HepG2 (cell line): ENCODE results near the gene FBXW12. TPM values are rescaled to one million over a fixed set of nuclear protein-coding genes. Genes with fewer than 3 reads are reported as not detected.

Experiments used
- AGO1 ChIP-seq: fragments of 200-400 bp; formaldehyde crosslinking; IDR thresholded peaks from 2 replicates; pipeline ENCODE4 v1.6.1; 2017; ENCODE audit warnings: mild to moderate bottlenecking, low read depth, low read length, moderate library complexity; ENCODE audit not compliant: poor library complexity, severe bottlenecking
- ETV5 ChIP-seq: IDR thresholded peaks from 2 replicates; pipeline ENCODE4 v1.6.1; 2018; ENCODE audit warnings: missing biosample characterization, missing genetic modification reagents, inconsistent platforms, borderline replicate concordance
- GRHL1 ChIP-seq: sonication (generic); formaldehyde crosslinking; conservative IDR thresholded peaks from 2 replicates; pipeline ENCODE4 v1.8.0; 2022; ENCODE audit warnings: missing genetic modification reagents
- PLRG1 ChIP-seq: fragments of 450-650 bp; conservative IDR thresholded peaks from 2 replicates; pipeline ENCODE4 v1.6.1; 2016
- RFX5 ChIP-seq: IDR thresholded peaks from 2 replicates; pipeline ENCODE4 v1.6.1; 2011; ENCODE audit warnings: low read depth, low read length, improper control_type of control experiment
- SNAI1 ChIP-seq: sonication (generic); formaldehyde crosslinking; IDR thresholded peaks from 2 replicates; pipeline ENCODE4 v1.5.0; 2020; ENCODE audit warnings: mild to moderate bottlenecking, missing genetic modification reagents, borderline replicate concordance
- ZFP62 ChIP-seq: sonication (generic); formaldehyde crosslinking; IDR thresholded peaks from 2 replicates; pipeline ENCODE4 v1.4.0; 2020; ENCODE audit warnings: missing genetic modification reagents
- ZNF121 ChIP-seq: sonication (generic); formaldehyde crosslinking; IDR thresholded peaks from 2 replicates; pipeline ENCODE4 v1.5.0; 2020; ENCODE audit warnings: mild to moderate bottlenecking, missing genetic modification reagents
- ZNF180 ChIP-seq: sonication (generic); formaldehyde crosslinking; IDR thresholded peaks from 2 replicates; pipeline ENCODE4 v1.4.0; 2020; ENCODE audit warnings: low read depth, missing genetic modification reagents, borderline replicate concordance
- ZNF205 ChIP-seq: IDR thresholded peaks from 2 replicates; pipeline ENCODE4 v1.6.1; 2018; ENCODE audit warnings: missing biosample characterization, missing genetic modification reagents
- ZNF484 ChIP-seq: sonication (generic); formaldehyde crosslinking; IDR thresholded peaks from 2 replicates; pipeline ENCODE4 v1.5.1; 2020; ENCODE audit warnings: mild to moderate bottlenecking, low read depth, missing genetic modification reagents, borderline replicate concordance
- ZNF776 ChIP-seq: sonication (generic); formaldehyde crosslinking; IDR thresholded peaks from 2 replicates; pipeline ENCODE4 v1.4.0; 2020; ENCODE audit warnings: mild to moderate bottlenecking, missing genetic modification reagents
- ZNF891 ChIP-seq: sonication (generic); formaldehyde crosslinking; IDR thresholded peaks from 2 replicates; pipeline ENCODE4 v1.5.0; 2020; ENCODE audit warnings: mild to moderate bottlenecking, missing genetic modification reagents
- ZSCAN29 ChIP-seq: sonication (generic); formaldehyde crosslinking; conservative IDR thresholded peaks from 2 replicates; pipeline ENCODE4 v1.4.0; 2020; ENCODE audit warnings: mild to moderate bottlenecking, missing genetic modification reagents
- polyA plus RNA-seq, 8 experiments: library from polyadenylated mRNA; depleted of rRNA in 3 of 8; stranded (reverse) in 7 of 8; unstranded in 1 of 8; fragments of >200 nt; fragmentation: Illumina TruSeq in 4 of 8; extraction: Trizol in 4 of 8; gene quantifications; 2 replicates each; pipeline versions ENCODE4 v1.2.1 to v1.2.3, GENCODE V29; 2011 to 2016; ENCODE audit warnings: low read depth in 4 of 8, missing spikeins in 1 of 8, mixed read lengths in 1 of 8; ENCODE audit not compliant: insufficient read depth in 1 of 8
- total RNA-seq, 5 experiments: library from RNA; depleted of rRNA; stranded (reverse); fragments of >200 nt; fragmentation: Illumina TruSeq; extraction: Trizol; gene quantifications; 2 replicates each; pipeline ENCODE4 v1.2.3, GENCODE V29; 2016; ENCODE audit warnings: low read depth in 1 of 5
- TF ChIP-seq, protein P1 (sequence below): sonication (generic); formaldehyde crosslinking; IDR thresholded peaks from 2 replicates; pipeline ENCODE4 v1.5.1; 2020; ENCODE audit warnings: mild to moderate bottlenecking, missing genetic modification reagents, moderate library complexity
- TF ChIP-seq, protein P2 (sequence below): sonication (generic); formaldehyde crosslinking; IDR thresholded peaks from 2 replicates; pipeline ENCODE4 v1.9.0; 2022; ENCODE audit warnings: missing genetic modification reagents, mild to moderate bottlenecking, borderline replicate concordance
- TF ChIP-seq, protein P3 (sequence below): sonication (generic); formaldehyde crosslinking; IDR thresholded peaks from 2 replicates; pipeline ENCODE4 v1.4.0; 2020; ENCODE audit warnings: missing genetic modification reagents

The FBXW12 gene
- total and polyA plus RNA-seq, 2 of the 13 experiments (the other 11 are each of a cell fraction or from before 2014, with no cell fraction given): not detected

DNA sequence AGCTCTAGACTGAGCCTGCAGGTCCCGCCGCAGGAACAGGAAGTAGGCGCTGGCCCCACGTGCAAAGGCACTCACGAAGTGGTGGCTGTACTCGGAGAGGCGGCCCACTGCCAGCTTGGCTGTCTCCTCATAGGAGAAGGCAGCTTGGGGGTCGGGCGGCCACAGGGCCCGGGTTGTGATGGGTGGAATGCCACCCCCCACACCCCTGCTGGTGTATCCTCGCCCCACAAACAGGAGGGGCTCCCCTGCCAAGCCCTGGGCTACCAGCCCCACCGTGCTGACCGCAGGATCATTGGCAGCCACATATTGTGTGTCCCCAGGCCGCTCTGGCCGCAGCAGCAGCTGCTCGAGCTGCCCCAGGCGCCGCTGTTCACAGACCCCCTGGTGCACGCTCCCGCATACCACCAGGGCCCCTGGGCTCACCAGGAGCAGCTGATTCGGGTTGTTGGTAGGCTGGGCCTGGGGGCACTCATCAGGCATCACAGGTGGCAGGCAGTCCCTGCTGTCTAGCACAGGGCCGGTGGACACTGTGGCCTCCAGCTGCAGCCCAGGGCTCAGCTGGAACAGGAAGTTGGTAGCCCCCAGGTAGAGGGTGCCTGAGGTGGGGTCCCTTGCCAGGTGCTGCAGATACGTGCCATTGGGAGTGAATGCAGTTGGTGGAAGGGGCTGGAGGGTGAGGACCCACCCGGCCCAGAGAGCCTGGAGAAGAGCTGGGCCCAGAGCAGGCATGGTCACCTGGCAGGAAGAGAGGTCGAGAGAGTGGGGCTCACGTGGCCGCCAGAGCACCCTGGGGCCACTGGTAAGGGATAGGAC, 52.1 kb downstream of the FBXW12 start (continued):
- TF ChIP-seq, protein P1, sequence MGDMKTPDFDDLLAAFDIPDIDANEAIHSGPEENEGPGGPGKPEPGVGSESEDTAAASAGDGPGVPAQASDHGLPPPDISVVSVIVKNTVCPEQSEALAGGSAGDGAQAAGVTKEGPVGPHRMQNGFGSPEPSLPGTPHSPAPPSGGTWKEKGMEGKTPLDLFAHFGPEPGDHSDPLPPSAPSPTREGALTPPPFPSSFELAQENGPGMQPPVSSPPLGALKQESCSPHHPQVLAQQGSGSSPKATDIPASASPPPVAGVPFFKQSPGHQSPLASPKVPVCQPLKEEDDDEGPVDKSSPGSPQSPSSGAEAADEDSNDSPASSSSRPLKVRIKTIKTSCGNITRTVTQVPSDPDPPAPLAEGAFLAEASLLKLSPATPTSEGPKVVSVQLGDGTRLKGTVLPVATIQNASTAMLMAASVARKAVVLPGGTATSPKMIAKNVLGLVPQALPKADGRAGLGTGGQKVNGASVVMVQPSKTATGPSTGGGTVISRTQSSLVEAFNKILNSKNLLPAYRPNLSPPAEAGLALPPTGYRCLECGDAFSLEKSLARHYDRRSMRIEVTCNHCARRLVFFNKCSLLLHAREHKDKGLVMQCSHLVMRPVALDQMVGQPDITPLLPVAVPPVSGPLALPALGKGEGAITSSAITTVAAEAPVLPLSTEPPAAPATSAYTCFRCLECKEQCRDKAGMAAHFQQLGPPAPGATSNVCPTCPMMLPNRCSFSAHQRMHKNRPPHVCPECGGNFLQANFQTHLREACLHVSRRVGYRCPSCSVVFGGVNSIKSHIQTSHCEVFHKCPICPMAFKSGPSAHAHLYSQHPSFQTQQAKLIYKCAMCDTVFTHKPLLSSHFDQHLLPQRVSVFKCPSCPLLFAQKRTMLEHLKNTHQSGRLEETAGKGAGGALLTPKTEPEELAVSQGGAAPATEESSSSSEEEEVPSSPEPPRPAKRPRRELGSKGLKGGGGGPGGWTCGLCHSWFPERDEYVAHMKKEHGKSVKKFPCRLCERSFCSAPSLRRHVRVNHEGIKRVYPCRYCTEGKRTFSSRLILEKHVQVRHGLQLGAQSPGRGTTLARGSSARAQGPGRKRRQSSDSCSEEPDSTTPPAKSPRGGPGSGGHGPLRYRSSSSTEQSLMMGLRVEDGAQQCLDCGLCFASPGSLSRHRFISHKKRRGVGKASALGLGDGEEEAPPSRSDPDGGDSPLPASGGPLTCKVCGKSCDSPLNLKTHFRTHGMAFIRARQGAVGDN (CRISPR knock-in tag): 0 out of 2 replicates have a peak, but pooled peaks have one; percentile 21
- no peak for TF ChIP-seq ZSCAN29 (CRISPR knock-in tag)
- TF ChIP-seq ETV5 (CRISPR knock-in tag): no peak
- TF ChIP-seq RFX5: no peak
- TF ChIP-seq AGO1: peak; percentile 28
- TF ChIP-seq ZNF180 (CRISPR knock-in tag): no peak
- no peak for TF ChIP-seq ZNF776 (CRISPR knock-in tag)
- no peak for TF ChIP-seq ZNF484
- TF ChIP-seq ZNF205: no peak
- no peak for TF ChIP-seq ZNF891 (CRISPR knock-in tag)
- TF ChIP-seq GRHL1 (CRISPR knock-in tag): no peak
- no peak for TF ChIP-seq ZNF121 (CRISPR knock-in tag)
- TF ChIP-seq SNAI1 (CRISPR knock-in tag): no peak
- TF ChIP-seq, protein P2, sequence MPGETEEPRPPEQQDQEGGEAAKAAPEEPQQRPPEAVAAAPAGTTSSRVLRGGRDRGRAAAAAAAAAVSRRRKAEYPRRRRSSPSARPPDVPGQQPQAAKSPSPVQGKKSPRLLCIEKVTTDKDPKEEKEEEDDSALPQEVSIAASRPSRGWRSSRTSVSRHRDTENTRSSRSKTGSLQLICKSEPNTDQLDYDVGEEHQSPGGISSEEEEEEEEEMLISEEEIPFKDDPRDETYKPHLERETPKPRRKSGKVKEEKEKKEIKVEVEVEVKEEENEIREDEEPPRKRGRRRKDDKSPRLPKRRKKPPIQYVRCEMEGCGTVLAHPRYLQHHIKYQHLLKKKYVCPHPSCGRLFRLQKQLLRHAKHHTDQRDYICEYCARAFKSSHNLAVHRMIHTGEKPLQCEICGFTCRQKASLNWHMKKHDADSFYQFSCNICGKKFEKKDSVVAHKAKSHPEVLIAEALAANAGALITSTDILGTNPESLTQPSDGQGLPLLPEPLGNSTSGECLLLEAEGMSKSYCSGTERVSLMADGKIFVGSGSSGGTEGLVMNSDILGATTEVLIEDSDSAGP (CRISPR knock-in tag): peak; percentile 24; the same call in 1 of the 2 replicates
- TF ChIP-seq ZFP62 (CRISPR knock-in tag): no peak
- no peak for TF ChIP-seq PLRG1
- TF ChIP-seq, protein P3, sequence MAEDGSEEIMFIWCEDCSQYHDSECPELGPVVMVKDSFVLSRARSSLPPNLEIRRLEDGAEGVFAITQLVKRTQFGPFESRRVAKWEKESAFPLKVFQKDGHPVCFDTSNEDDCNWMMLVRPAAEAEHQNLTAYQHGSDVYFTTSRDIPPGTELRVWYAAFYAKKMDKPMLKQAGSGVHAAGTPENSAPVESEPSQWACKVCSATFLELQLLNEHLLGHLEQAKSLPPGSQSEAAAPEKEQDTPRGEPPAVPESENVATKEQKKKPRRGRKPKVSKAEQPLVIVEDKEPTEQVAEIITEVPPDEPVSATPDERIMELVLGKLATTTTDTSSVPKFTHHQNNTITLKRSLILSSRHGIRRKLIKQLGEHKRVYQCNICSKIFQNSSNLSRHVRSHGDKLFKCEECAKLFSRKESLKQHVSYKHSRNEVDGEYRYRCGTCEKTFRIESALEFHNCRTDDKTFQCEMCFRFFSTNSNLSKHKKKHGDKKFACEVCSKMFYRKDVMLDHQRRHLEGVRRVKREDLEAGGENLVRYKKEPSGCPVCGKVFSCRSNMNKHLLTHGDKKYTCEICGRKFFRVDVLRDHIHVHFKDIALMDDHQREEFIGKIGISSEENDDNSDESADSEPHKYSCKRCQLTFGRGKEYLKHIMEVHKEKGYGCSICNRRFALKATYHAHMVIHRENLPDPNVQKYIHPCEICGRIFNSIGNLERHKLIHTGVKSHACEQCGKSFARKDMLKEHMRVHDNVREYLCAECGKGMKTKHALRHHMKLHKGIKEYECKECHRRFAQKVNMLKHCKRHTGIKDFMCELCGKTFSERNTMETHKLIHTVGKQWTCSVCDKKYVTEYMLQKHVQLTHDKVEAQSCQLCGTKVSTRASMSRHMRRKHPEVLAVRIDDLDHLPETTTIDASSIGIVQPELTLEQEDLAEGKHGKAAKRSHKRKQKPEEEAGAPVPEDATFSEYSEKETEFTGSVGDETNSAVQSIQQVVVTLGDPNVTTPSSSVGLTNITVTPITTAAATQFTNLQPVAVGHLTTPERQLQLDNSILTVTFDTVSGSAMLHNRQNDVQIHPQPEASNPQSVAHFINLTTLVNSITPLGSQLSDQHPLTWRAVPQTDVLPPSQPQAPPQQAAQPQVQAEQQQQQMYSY: no peak
